ENCODE results near the gene LHX2. TPM values are rescaled to one million over a fixed set of nuclear protein-coding genes. Genes with fewer than 3 reads are reported as not detected.

LHX2 gene
- total RNA-seq, 2 experiments from 2014 or later: 0.14 TPM; not detected in 1

- ATAC-seq (ENCODE audit: poor library complexity) (no peak), DNase-seq (no peak)
- Mint-ChIP-seq H3K9me3 (no peaks in the 10 kb centered on the region), H3K27me3 (peaks cover 34% of the 10 kb centered on the region), H3K27ac (no peak overlapping the region), H3K4me1 (ENCODE audit: low read depth) (no peaks in the 10 kb centered on the region), H3K4me3 (no peak overlapping the region), H3K36me3 (ENCODE audit: low read depth) (no peaks in the 10 kb centered on the region)
- intact Hi-C loops (cut with DNase I, micrococcal nuclease): no loop called here
- no peak for TF ChIP-seq CTCF (IDR thresholded peaks at IDR 0.05)
- no peaks in the 10 kb centered on the region for H3K4me1 ChIP-seq (ENCODE audit: insufficient read depth, low read length)
- H3K9me3 ChIP-seq (ENCODE audit: control insufficient read depth in 1 of 2, insufficient read depth in 1 of 2, low read length in 2 of 2): peaks cover 0 to 4% of the 10 kb centered on the region in 2 experiments
- H3K27ac ChIP-seq (ENCODE audit: low read depth in 1 of 2, low read length in 2 of 2): no peak overlapping the region
- H3K36me3 ChIP-seq (ENCODE audit: insufficient read depth, low read length): no peaks in the 10 kb centered on the region
- H3K4me3 ChIP-seq (ENCODE audit: low read length): no peak overlapping the region
- peaks cover 4 to 8% of the 10 kb centered on the region in 2 experiments for H3K27me3 ChIP-seq (ENCODE audit: control insufficient read depth in 1 of 2, insufficient read depth in 2 of 2, low read length in 2 of 2)
- CTCF ChIA-PET: no interaction called here
- POLR2A ChIA-PET: no interaction called here
Observed at GRCh38 chr9:123978981-123979380, 32.6 kb upstream of the LHX2 start.

GRCh38 chr9:123982535-123982934 lies 29.0 kb upstream of the LHX2 start:
- Mint-ChIP-seq H3K27me3 (peaks cover 48% of the 10 kb centered on the region), H3K4me3 (no peak overlapping the region), H3K36me3 (ENCODE audit: low read depth) (no peaks in the 10 kb centered on the region), H3K9me3 (no peaks in the 10 kb centered on the region), H3K27ac (no peak overlapping the region), H3K4me1 (ENCODE audit: low read depth) (no peaks in the 10 kb centered on the region)
- POLR2A ChIA-PET: no interaction called here
- Histone ChIP-seq H3K36me3 (ENCODE audit: insufficient read depth, low read length) (no peaks in the 10 kb centered on the region), H3K4me1 (ENCODE audit: insufficient read depth, low read length) (no peaks in the 10 kb centered on the region), H3K9me3 (ENCODE audit: control insufficient read depth in 1 of 2, insufficient read depth in 1 of 2, low read length in 2 of 2) (no peaks in the 10 kb centered on the region), H3K4me3 (ENCODE audit: low read length) (no peak overlapping the region), H3K27me3 (ENCODE audit: control insufficient read depth in 1 of 2, insufficient read depth in 2 of 2, low read length in 2 of 2) (peaks cover 4 to 8% of the 10 kb centered on the region in 2 experiments), H3K27ac (ENCODE audit: low read depth in 1 of 2, low read length in 2 of 2) (no peak overlapping the region)
- no peak for DNase-seq
- intact Hi-C loops (cut with DNase I, micrococcal nuclease): no loop called here
- CTCF ChIA-PET: no interaction called here
- TF ChIP-seq CTCF (IDR thresholded peaks at IDR 0.05): no peak
- no peak for ATAC-seq (ENCODE audit: poor library complexity)

GRCh38 chr9:123983047-123983446 lies 28.5 kb upstream of the LHX2 start:
- Mint-ChIP-seq H3K4me1 (ENCODE audit: low read depth) (no peaks in the 10 kb centered on the region), H3K27me3 (peaks cover 50% of the 10 kb centered on the region), H3K27ac (no peak overlapping the region), H3K4me3 (no peak overlapping the region), H3K36me3 (ENCODE audit: low read depth) (no peaks in the 10 kb centered on the region), H3K9me3 (no peaks in the 10 kb centered on the region)
- intact Hi-C loops (cut with DNase I, micrococcal nuclease): no loop called here
- Histone ChIP-seq H3K4me1 (ENCODE audit: insufficient read depth, low read length) (no peaks in the 10 kb centered on the region), H3K36me3 (ENCODE audit: insufficient read depth, low read length) (no peaks in the 10 kb centered on the region), H3K9me3 (ENCODE audit: control insufficient read depth in 1 of 2, insufficient read depth in 1 of 2, low read length in 2 of 2) (no peaks in the 10 kb centered on the region), H3K27me3 (ENCODE audit: control insufficient read depth in 1 of 2, insufficient read depth in 2 of 2, low read length in 2 of 2) (peaks cover 4 to 8% of the 10 kb centered on the region in 2 experiments), H3K4me3 (ENCODE audit: low read length) (no peak overlapping the region), H3K27ac (ENCODE audit: low read depth in 1 of 2, low read length in 2 of 2) (no peak overlapping the region)
- TF ChIP-seq CTCF (IDR thresholded peaks at IDR 0.05): no peak
- POLR2A ChIA-PET: no interaction called here
- CTCF ChIA-PET: no interaction called here
- DNase-seq: no peak
- ATAC-seq (ENCODE audit: poor library complexity): no peak

Measured in CD4-positive, alpha-beta T cell (primary cell).